ENCODE data around the gene KCNQ1OT1. TPM values are rescaled to one million over a fixed set of nuclear protein-coding genes. Genes with fewer than 3 reads are reported as not detected.

Gene KCNQ1OT1
- total RNA-seq, 1 donor from 2014 or later = 0.33 TPM

- Histone ChIP-seq H3K27me3 (ENCODE audit: low read depth) (no peaks in the 10 kb centered on the region), H3K27ac (replicated peaks) (no peak overlapping the region), H3K4me3 (no peak overlapping the region), H3K36me3 (peaks cover 8% of the 10 kb centered on the region), H3K4me1 (peaks cover 35% of the 10 kb centered on the region), H3K9me3 (replicated peaks) (no peaks in the 10 kb centered on the region)
- intact Hi-C loops (cut with micrococcal nuclease) = no loop called here
- no peak for DNase-seq
- TF ChIP-seq CTCF (IDR thresholded peaks at IDR 0.05; ENCODE audit: borderline replicate concordance) = no peak
These were observed 14.7 kb downstream of the KCNQ1OT1 start for GRCh38 chr11:2685051-2685450.

- Histone ChIP-seq H3K27ac (replicated peaks) (no peak overlapping the region), H3K4me1 (peaks cover 30% of the 10 kb centered on the region), H3K27me3 (ENCODE audit: low read depth) (no peaks in the 10 kb centered on the region), H3K9me3 (replicated peaks) (no peaks in the 10 kb centered on the region), H3K4me3 (no peak overlapping the region), H3K36me3 (peaks cover 8% of the 10 kb centered on the region)
- intact Hi-C loops (cut with micrococcal nuclease) = no loop called here
- DNase-seq = no peak
- TF ChIP-seq CTCF (IDR thresholded peaks at IDR 0.05; ENCODE audit: borderline replicate concordance) = no peak
These were observed 15.2 kb downstream of the KCNQ1OT1 start for GRCh38 chr11:2684581-2684980.

GRCh38 chr11:2683806-2684205 is 16.0 kb downstream of the KCNQ1OT1 start:
- no peaks in the 10 kb centered on the region for H3K9me3 ChIP-seq (replicated peaks)
- H3K4me3 ChIP-seq = no peak overlapping the region
- intact Hi-C loops (cut with micrococcal nuclease) = no loop called here
- TF ChIP-seq CTCF (IDR thresholded peaks at IDR 0.05; ENCODE audit: borderline replicate concordance) = no peak
- H3K36me3 ChIP-seq = peaks cover 8% of the 10 kb centered on the region
- peaks cover 23% of the 10 kb centered on the region for H3K4me1 ChIP-seq
- H3K27ac ChIP-seq (replicated peaks) = no peak overlapping the region
- H3K27me3 ChIP-seq (ENCODE audit: low read depth) = no peaks in the 10 kb centered on the region
- no peak for DNase-seq

- no peaks in the 10 kb centered on the region for H3K9me3 ChIP-seq (replicated peaks)
- intact Hi-C loops (cut with micrococcal nuclease) = no loop called here
- peaks cover under 1% of the 10 kb centered on the region for H3K4me1 ChIP-seq
- no peak overlapping the region for H3K4me3 ChIP-seq
- no peak for DNase-seq
- TF ChIP-seq CTCF (IDR thresholded peaks at IDR 0.05; ENCODE audit: borderline replicate concordance) = no peak
- H3K27ac ChIP-seq (replicated peaks) = no peak overlapping the region
- H3K27me3 ChIP-seq (ENCODE audit: low read depth) = no peaks in the 10 kb centered on the region
- peaks cover 8% of the 10 kb centered on the region for H3K36me3 ChIP-seq
These were observed 18.2 kb downstream of the KCNQ1OT1 start for GRCh38 chr11:2681408-2682145.

- no peak for DNase-seq
- no peak for TF ChIP-seq CTCF (IDR thresholded peaks at IDR 0.05; ENCODE audit: borderline replicate concordance)
- Histone ChIP-seq H3K9me3 (replicated peaks) (no peaks in the 10 kb centered on the region), H3K36me3 (peaks cover 1% of the 10 kb centered on the region), H3K27me3 (ENCODE audit: low read depth) (no peaks in the 10 kb centered on the region), H3K4me1 (peaks cover 19% of the 10 kb centered on the region), H3K27ac (replicated peaks) (no peak overlapping the region), H3K4me3 (no peak overlapping the region)
- intact Hi-C loops (cut with micrococcal nuclease) = no loop called here
These were observed 20.6 kb downstream of the KCNQ1OT1 start for GRCh38 chr11:2679011-2679676.
